Neuron (in vitro differentiated cells): ENCODE data around the gene ARHGAP23.
"Not testable (repeated sequence)": the region's sequence is repeated elsewhere in the genome, so short reads cannot be mapped to it uniquely, and the experiment has no call there.

ENCODE experiments used
- H2AFZ ChIP-seq: one replicate; pipeline ENCODE4 v1.6.1; 2013; ENCODE audit warnings: low read depth, mild to moderate bottlenecking, inconsistent platforms, low read length, moderate library complexity
- H3K27me3 ChIP-seq: one replicate; pipeline ENCODE4 v1.6.1; 2013; ENCODE audit warnings: low read length; ENCODE audit not compliant: insufficient read depth
- H3K36me3 ChIP-seq: one replicate; pipeline ENCODE4 v1.6.1; 2013; ENCODE audit warnings: low read length; ENCODE audit not compliant: insufficient read depth
- H3K4me1 ChIP-seq: one replicate; pipeline ENCODE4 v1.6.1; 2013; ENCODE audit warnings: low read length; ENCODE audit not compliant: insufficient read depth
- H3K4me3 ChIP-seq: 2 replicates; pipeline ENCODE4 v1.5.1; 2013; ENCODE audit warnings: mild to moderate bottlenecking, low read length, moderate library complexity
- H3K9me3 ChIP-seq: one replicate; pipeline ENCODE4 v1.6.1; 2013; ENCODE audit warnings: low read length

Gene ARHGAP23

GRCh38 chr17:38427160-38427949, 909 bp upstream of the ARHGAP23 start:
- Histone ChIP-seq H3K9me3 (no peaks in the 10 kb centered on the region), H2AFZ (peak overlapping the region; percentile 70)

GRCh38 chr17:38428643-38429371, 543 bp downstream of the ARHGAP23 start:
- Histone ChIP-seq H3K27me3 (peaks cover 14% of the 10 kb centered on the region), H3K36me3 (no peaks in the 10 kb centered on the region), H3K4me1 (peaks cover 25% of the 10 kb centered on the region), H2AFZ (peak overlapping the region; percentile 43), H3K4me3 (peak overlapping the region; percentile 41), H3K9me3 (no peaks in the 10 kb centered on the region)

More at GRCh38 chr17:38427160-38427949, 909 bp upstream of the ARHGAP23 start:
- peaks cover 19% of the 10 kb centered on the region for H3K27me3 ChIP-seq
- no peaks in the 10 kb centered on the region for H3K36me3 ChIP-seq
- H3K4me3 ChIP-seq = peak overlapping the region; percentile 48
- H3K4me1 ChIP-seq = peaks cover 26% of the 10 kb centered on the region

GRCh38 chr17:38429476-38430100, 1.3 kb downstream of the ARHGAP23 start:
- H3K9me3 ChIP-seq = no peaks in the 10 kb centered on the region
- H3K4me1 ChIP-seq = peaks cover 25% of the 10 kb centered on the region
- no peak overlapping the region for H3K4me3 ChIP-seq
- no peak overlapping the region for H2AFZ ChIP-seq
- peaks cover 14% of the 10 kb centered on the region for H3K27me3 ChIP-seq
- H3K36me3 ChIP-seq = no peaks in the 10 kb centered on the region

- H3K4me1 ChIP-seq = peaks cover 25% of the 10 kb centered on the region
- H3K4me3 ChIP-seq = no peak overlapping the region
- no peaks in the 10 kb centered on the region for H3K36me3 ChIP-seq
- no peak overlapping the region for H2AFZ ChIP-seq
- no peaks in the 10 kb centered on the region for H3K9me3 ChIP-seq
- peaks cover 10% of the 10 kb centered on the region for H3K27me3 ChIP-seq
Observed at GRCh38 chr17:38430316-38430715, 2.1 kb downstream of the ARHGAP23 start.

- Histone ChIP-seq H3K9me3 (no peaks in the 10 kb centered on the region), H2AFZ (no peak overlapping the region), H3K27me3 (peaks cover 7% of the 10 kb centered on the region), H3K4me1 (peaks cover 24% of the 10 kb centered on the region), H3K4me3 (no peak overlapping the region), H3K36me3 (no peaks in the 10 kb centered on the region)
Observed at GRCh38 chr17:38430822-38431221, 2.6 kb downstream of the ARHGAP23 start.

GRCh38 chr17:38431346-38432145, 3.3 kb downstream of the ARHGAP23 start:
- H3K9me3 ChIP-seq = no peaks in the 10 kb centered on the region
- peaks cover 22% of the 10 kb centered on the region for H3K4me1 ChIP-seq
- no peak overlapping the region for H3K4me3 ChIP-seq
- H3K36me3 ChIP-seq = no peaks in the 10 kb centered on the region
- no peak overlapping the region for H2AFZ ChIP-seq
- H3K27me3 ChIP-seq = peaks cover 5% of the 10 kb centered on the region

GRCh38 chr17:38434178-38434665, 6.0 kb downstream of the ARHGAP23 start:
- Histone ChIP-seq H3K9me3 (no peaks in the 10 kb centered on the region), H3K27me3 (no peaks in the 10 kb centered on the region), H3K4me3 (no peak overlapping the region), H2AFZ (no peak overlapping the region), H3K36me3 (no peaks in the 10 kb centered on the region), H3K4me1 (peaks cover 4% of the 10 kb centered on the region)

GRCh38 chr17:38435795-38436194, 7.5 kb downstream of the ARHGAP23 start:
- no peaks in the 10 kb centered on the region for H3K9me3 ChIP-seq
- H3K36me3 ChIP-seq = no peaks in the 10 kb centered on the region
- H3K27me3 ChIP-seq = no peaks in the 10 kb centered on the region
- H2AFZ ChIP-seq = no peak overlapping the region
- no peaks in the 10 kb centered on the region for H3K4me1 ChIP-seq
- H3K4me3 ChIP-seq = no peak overlapping the region

GRCh38 chr17:38436386-38436785, 8.1 kb downstream of the ARHGAP23 start:
- Histone ChIP-seq H3K4me1 (no peaks in the 10 kb centered on the region), H3K36me3 (no peaks in the 10 kb centered on the region), H3K27me3 (no peaks in the 10 kb centered on the region), H3K9me3 (no peaks in the 10 kb centered on the region), H3K4me3 (no peak overlapping the region), H2AFZ (no peak overlapping the region)

GRCh38 chr17:38437313-38437712, 9.0 kb downstream of the ARHGAP23 start:
- H3K27me3 ChIP-seq, H3K4me3 ChIP-seq, H3K9me3 ChIP-seq, H3K36me3 ChIP-seq, H2AFZ ChIP-seq, H3K4me1 ChIP-seq: not testable (repeated sequence)

- no peak overlapping the region for H2AFZ ChIP-seq
- no peaks in the 10 kb centered on the region for H3K27me3 ChIP-seq
- H3K4me3 ChIP-seq = no peak overlapping the region
- no peaks in the 10 kb centered on the region for H3K9me3 ChIP-seq
- H3K36me3 ChIP-seq = no peaks in the 10 kb centered on the region
- peaks cover 4% of the 10 kb centered on the region for H3K4me1 ChIP-seq
Observed at GRCh38 chr17:38439436-38439835, 11.2 kb downstream of the ARHGAP23 start.

GRCh38 chr17:38440614-38441397, 12.5 kb downstream of the ARHGAP23 start:
- peaks cover 4% of the 10 kb centered on the region for H3K4me1 ChIP-seq
- H3K4me3 ChIP-seq = no peak overlapping the region
- H3K36me3 ChIP-seq = no peaks in the 10 kb centered on the region
- no peaks in the 10 kb centered on the region for H3K9me3 ChIP-seq
- no peaks in the 10 kb centered on the region for H3K27me3 ChIP-seq
- no peak overlapping the region for H2AFZ ChIP-seq
